Lower leg skin (tissue), 4 donors: ENCODE data around the gene ZNF710. TPM values are rescaled to one million over a fixed set of nuclear protein-coding genes. Genes with fewer than 3 reads are reported as not detected.
"Not testable (repeated sequence)": the region's sequence is repeated elsewhere in the genome, so short reads cannot be mapped to it uniquely, and the experiment has no call there.

ENCODE experiments used
- DNase-seq, 2 donors: peaks; one replicate each; pipeline ENCODE4 v3.0.0-alpha.2; 2019; ENCODE audit warnings: low spot score in 2 of 2
- H3K4me3 ChIP-seq: fragments of 200-600 bp; sonication (generic); 2 replicates; pipeline ENCODE4 v1.5.1; 2017; ENCODE audit warnings: mild to moderate bottlenecking, low read depth; ENCODE audit not compliant: poor library complexity, severe bottlenecking
- POLR2A ChIP-seq, 2 donors: fragments of 450-650 bp; IDR thresholded peaks; one replicate each; pipeline ENCODE4 v1.6.1; 2016 to 2017; ENCODE audit warnings: antibody characterized with exemption in 2 of 2, mild to moderate bottlenecking in 1 of 2, moderate library complexity in 1 of 2
- WGBS, 2 donors: methylation state at CpG; one replicate each; pipeline ENCODE4 v1.1.5; 2018; 5-methylcytosine and 5-hydroxymethylcytosine counted together
- intact Hi-C: fragments of 100-400 bp; cut with DNase I; formaldehyde crosslinking; loops from one replicate; pipeline ENCODE4 v1.15.0; 2023; ENCODE audit warnings: low total_unique reads
- total RNA-seq, 4 donors: library from RNA; depleted of rRNA; stranded (reverse); fragments of >200 nt; gene quantifications; one replicate each; pipeline ENCODE4 v1.1.0, GENCODE V29; 2016
- TF ChIP-seq, protein P1 (sequence below), 3 donors: fragments of 450-650 bp; IDR thresholded peaks; one replicate each; pipeline ENCODE4 v1.5.1; 2016; ENCODE audit warnings: antibody characterized with exemption in 3 of 3, mild to moderate bottlenecking in 3 of 3, moderate library complexity in 2 of 3

Gene ZNF710, protein sequence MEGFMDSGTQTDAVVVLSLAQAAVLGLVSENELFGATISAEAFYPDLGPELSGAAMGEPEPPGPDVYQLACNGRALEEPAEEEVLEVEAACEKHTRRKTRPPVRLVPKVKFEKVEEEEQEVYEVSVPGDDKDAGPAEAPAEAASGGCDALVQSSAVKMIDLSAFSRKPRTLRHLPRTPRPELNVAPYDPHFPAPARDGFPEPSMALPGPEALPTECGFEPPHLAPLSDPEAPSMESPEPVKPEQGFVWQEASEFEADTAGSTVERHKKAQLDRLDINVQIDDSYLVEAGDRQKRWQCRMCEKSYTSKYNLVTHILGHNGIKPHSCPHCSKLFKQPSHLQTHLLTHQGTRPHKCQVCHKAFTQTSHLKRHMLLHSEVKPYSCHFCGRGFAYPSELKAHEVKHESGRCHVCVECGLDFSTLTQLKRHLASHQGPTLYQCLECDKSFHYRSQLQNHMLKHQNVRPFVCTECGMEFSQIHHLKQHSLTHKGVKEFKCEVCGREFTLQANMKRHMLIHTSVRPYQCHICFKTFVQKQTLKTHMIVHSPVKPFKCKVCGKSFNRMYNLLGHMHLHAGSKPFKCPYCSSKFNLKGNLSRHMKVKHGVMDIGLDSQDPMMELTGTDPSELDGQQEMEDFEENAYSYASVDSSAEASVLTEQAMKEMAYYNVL
- total RNA-seq = 10 to 100 TPM; 27.2 to 34.3 (median 32.4) TPM

DNA sequence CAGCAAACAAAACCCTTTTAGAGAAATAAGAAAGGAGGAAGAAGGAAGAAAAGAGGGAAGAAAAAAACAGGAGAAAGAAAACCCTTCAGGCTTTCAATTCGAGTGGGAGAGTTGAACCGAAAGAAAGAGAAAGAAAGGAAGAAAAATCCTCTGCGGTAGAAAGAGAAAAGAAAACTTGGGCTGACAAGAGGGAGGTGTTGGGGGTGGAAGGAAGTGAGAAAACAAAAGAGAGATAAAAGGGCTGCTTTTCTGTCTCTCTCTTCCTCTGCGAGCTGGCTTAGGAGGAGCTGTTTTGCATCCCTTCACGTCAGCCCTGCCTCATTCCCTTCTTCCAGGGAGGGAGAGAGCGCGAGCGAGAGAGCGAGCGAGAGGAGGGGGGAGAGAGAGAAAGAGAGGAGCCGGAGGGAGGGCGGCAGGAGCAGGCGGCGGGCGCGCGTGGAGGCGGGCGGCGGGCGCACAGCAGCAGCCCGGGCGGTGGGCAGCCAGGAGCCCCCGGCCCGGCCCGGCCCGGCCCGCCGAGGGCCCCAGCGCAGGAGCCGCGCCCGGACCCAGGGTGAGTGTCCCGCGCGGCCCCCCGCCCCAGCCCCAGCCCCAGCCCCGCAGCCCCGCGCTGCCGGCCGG lies at the start of gene ZNF710:
ZNF710 (plus strand) TSS at position 263 of the 621 bp plus-strand sequence. CDS start 65,814 bp downstream, outside the sequence.
- peak within 1 kb of the TSS; percentile 44 for H3K4me3 ChIP-seq
- TF ChIP-seq, protein P1, sequence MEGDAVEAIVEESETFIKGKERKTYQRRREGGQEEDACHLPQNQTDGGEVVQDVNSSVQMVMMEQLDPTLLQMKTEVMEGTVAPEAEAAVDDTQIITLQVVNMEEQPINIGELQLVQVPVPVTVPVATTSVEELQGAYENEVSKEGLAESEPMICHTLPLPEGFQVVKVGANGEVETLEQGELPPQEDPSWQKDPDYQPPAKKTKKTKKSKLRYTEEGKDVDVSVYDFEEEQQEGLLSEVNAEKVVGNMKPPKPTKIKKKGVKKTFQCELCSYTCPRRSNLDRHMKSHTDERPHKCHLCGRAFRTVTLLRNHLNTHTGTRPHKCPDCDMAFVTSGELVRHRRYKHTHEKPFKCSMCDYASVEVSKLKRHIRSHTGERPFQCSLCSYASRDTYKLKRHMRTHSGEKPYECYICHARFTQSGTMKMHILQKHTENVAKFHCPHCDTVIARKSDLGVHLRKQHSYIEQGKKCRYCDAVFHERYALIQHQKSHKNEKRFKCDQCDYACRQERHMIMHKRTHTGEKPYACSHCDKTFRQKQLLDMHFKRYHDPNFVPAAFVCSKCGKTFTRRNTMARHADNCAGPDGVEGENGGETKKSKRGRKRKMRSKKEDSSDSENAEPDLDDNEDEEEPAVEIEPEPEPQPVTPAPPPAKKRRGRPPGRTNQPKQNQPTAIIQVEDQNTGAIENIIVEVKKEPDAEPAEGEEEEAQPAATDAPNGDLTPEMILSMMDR (IDR thresholded peaks at IDR 0.05) = no peak
- no peak for TF ChIP-seq POLR2A (IDR thresholded peaks at IDR 0.05)
- 0% methylated on average over 10 to 14 of the region's 42 CpGs for WGBS, 2 donors
- DNase-seq = peak in 1 of 2 donors; percentile 85
- intact Hi-C loops = no loop called here

DNA sequence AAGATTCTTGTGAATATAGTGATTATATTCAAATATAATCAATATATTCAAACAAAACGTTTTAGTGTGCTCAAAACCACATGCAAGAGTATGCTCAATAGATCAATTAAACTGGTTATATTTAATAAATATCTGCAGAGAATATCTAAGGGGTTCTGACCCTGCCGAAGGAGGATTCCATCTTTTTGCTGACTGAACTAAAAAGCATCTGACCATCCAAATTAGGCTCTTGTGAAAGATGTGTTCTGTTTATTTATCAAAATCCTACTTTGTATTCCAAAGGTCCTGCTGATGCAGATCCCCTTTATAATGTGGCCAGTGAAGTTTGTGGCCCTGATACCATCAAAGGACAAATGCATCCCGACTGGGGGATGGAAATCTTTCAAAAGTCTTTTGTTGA lies 46.6 kb upstream of the ZNF710 start:
- DNase-seq = no peak
- H3K4me3 ChIP-seq = no peak overlapping the region
- WGBS, 2 donors = 59 to 65% methylated on average over 3 of the region's 3 CpGs
- intact Hi-C loops = no loop called here
- TF ChIP-seq POLR2A (IDR thresholded peaks at IDR 0.05) = no peak
- TF ChIP-seq, protein P1 (IDR thresholded peaks at IDR 0.05) = no peak

DNA sequence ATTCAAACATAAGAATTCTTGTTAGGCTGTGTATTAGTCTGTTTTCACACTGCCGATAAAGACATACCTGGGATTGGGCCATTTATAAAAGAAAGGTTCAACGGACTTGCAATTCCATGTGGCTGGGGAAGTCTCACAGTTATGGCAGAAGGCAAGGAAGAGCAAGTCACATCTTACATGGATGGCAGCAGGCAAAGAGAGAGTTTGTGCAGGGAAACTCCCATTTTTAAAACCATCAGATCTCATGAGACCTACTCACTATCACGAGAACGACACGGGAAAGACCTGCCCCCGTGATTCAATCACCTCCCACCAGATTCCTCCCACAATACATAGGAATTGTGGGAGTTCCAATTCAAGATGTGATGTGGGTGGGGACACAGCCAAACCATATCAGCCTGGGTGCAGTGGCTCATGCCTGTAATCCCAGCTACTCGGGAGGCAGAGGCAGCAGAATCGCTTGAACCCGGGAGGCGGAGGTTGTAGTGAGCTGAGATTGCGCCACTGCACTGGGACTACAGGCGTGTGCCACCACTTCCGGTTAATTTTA lies 45.6 kb upstream of the ZNF710 start:
- H3K4me3 ChIP-seq, intact Hi-C loops, DNase-seq: not testable (repeated sequence)
- WGBS, 2 donors = 90 to 94% methylated on average over 13 of the region's 13 CpGs

DNA sequence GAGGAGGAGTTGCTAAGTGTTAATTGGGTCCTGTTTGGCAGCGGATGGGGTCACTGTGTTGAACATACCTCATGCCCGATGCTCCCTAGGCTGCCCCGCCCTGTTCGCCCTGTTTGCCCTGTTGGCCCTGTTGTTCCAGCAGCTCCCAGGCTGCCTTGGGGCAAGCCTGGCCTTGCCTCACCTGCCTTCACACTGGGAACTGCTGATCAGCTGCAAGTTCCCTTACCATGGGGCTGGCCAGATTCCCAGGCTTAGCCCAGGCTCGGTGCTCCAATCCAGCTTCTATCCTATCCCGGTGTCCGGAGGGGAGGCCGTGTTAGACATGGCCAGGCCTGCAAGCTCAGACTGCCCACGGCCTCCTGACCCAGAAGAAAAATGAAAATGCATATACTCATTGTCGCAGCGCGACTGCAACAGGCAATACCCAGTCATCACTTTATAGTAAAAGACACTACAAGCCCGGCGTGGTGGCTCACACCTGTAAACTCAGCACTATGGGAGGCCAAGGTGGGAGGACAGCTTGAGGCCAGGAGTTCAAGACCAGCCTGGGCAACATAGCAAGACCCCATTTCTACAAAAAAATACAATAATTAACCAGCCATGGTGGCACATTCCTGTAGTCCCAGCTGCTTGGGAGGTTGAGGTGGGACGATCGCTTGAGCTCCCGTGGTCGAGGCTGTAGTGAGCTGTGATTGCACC lies 42.9 kb upstream of the ZNF710 start:
- DNase-seq = peak in 1 of 2 donors; percentile 70
- intact Hi-C loops = no loop called here
- no peak overlapping the region for H3K4me3 ChIP-seq
- 64 to 75% methylated on average over 18 of the region's 18 CpGs for WGBS, 2 donors
- TF ChIP-seq, protein P1 (IDR thresholded peaks at IDR 0.05) = no peak

DNA sequence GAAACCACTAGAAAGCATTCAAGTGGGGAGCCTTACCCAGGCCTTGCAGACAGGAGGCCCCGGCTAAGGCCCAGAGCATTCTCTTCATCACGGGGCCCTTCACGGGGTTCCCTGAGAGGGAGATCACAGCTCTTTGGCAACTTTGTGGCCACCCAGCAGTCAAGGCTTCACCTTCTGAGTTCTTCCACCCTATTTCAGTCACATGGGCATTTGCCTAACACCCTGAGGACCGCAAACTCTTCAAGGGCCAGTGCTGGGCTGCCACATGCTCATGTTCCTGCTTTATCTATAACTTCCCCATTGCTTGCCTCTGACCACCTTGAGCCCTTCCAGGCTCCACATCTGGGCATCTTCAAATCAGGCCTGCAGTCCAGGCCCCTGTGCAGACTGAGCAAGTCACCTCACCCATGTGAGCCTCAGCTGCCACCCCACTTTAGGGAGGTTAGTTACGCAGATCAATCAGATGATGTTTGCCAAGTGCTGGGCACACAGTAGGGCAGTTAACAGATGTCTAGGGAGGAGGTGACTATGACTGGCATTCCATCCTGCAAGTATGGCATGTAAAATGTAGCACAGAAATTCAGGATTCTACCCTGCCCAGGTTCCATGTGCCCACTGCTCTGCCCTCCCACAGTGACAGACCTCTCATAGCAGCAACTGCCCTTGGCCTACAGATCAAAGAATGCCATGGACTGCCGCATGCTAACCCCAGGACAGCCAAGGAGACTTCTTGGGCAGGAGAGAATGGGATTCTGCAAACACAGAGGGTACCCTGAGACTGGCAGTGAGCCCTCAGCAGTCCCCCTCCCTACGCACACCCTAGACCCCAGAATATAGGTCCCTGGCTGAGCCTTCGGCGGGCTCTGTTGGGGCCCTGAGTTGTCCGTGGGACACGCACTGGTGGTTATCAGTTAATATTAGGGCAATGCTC lies 37.6 kb upstream of the ZNF710 start:
- no peak for DNase-seq
- intact Hi-C loops = no loop called here
- H3K4me3 ChIP-seq = no peak overlapping the region
- no peak for TF ChIP-seq POLR2A (IDR thresholded peaks at IDR 0.05)
- TF ChIP-seq, protein P1 (IDR thresholded peaks at IDR 0.05) = no peak
- 93 to 94% methylated on average over 11 of the region's 11 CpGs for WGBS, 2 donors
